Muscle layer of colon (tissue), 2 donors: Measurements from ENCODE around the gene PDCD1LG2.
A peak's percentile ranks its signal among the peaks of the same experiment; 100 is the strongest.
"Not testable (repeated sequence)": the region's sequence is repeated elsewhere in the genome, so short reads cannot be mapped to it uniquely, and the experiment has no call there.

Experiments
- H3K27ac ChIP-seq: one replicate; pipeline ENCODE4 v1.7.0; 2013; ENCODE audit warnings: low read depth, mild to moderate bottlenecking, low read length, moderate library complexity
- H3K27me3 ChIP-seq, 2 donors: one replicate each; pipeline ENCODE4 v1.7.0; 2013; ENCODE audit warnings: low read length in 2 of 2, mild to moderate bottlenecking in 2 of 2; ENCODE audit not compliant: insufficient read depth in 2 of 2, control insufficient read depth in 1 of 2
- H3K36me3 ChIP-seq: one replicate; pipeline ENCODE4 v1.7.0; 2013; ENCODE audit warnings: mild to moderate bottlenecking, low read length; ENCODE audit not compliant: insufficient read depth
- H3K4me1 ChIP-seq: one replicate; pipeline ENCODE4 v1.7.0; 2013; ENCODE audit warnings: mild to moderate bottlenecking, low read length; ENCODE audit not compliant: insufficient read depth
- H3K4me3 ChIP-seq, 2 donors: one replicate each; pipeline ENCODE4 v1.7.0; 2013; ENCODE audit warnings: low read length in 2 of 2, low read depth in 1 of 2, mild to moderate bottlenecking in 1 of 2, moderate library complexity in 1 of 2
- H3K9ac ChIP-seq: one replicate; pipeline ENCODE4 v1.7.0; 2013; ENCODE audit warnings: low read length
- H3K9me3 ChIP-seq: one replicate; pipeline ENCODE4 v1.7.0; 2013; ENCODE audit warnings: mild to moderate bottlenecking, low read length
- donor health status: abdominal sarcoma.
- donor health status: Adenocarcinoma of cecum.

The PDCD1LG2 gene

GRCh38 chr9:5510360-5510931, at the start of gene PDCD1LG2:
PDCD1LG2 (plus strand) TSS chr9:5510531; CDS start chr9:5522547, 12,016 bp downstream.
- Histone ChIP-seq H3K27me3 (no peaks in the 10 kb centered on the region), H3K36me3 (no peaks in the 10 kb centered on the region), H3K4me3 (peak within 1 kb of the TSS in 1 of 2 donors; percentile 10), H3K27ac (no peak within 1 kb of the TSS), H3K4me1 (peaks cover 4% of the 10 kb centered on the region), H3K9ac (no peak within 1 kb of the TSS), H3K9me3 (no peaks in the 10 kb centered on the region)

- not testable (repeated sequence) for H3K27ac ChIP-seq, H3K4me1 ChIP-seq, H3K9ac ChIP-seq, H3K27me3 ChIP-seq, H3K9me3 ChIP-seq, H3K36me3 ChIP-seq, H3K4me3 ChIP-seq
Observed at GRCh38 chr9:5464831-5465330, 45.5 kb upstream of the PDCD1LG2 start.

GRCh38 chr9:5466005-5466404, 44.3 kb upstream of the PDCD1LG2 start:
- no peaks in the 10 kb centered on the region for H3K36me3 ChIP-seq
- H3K27me3 ChIP-seq: no peaks in the 10 kb centered on the region
- H3K9me3 ChIP-seq: no peaks in the 10 kb centered on the region
- H3K27ac ChIP-seq: no peak overlapping the region
- no peak overlapping the region for H3K9ac ChIP-seq
- H3K4me3 ChIP-seq: no peak overlapping the region
- peaks cover 6% of the 10 kb centered on the region for H3K4me1 ChIP-seq

GRCh38 chr9:5466766-5467165, 43.6 kb upstream of the PDCD1LG2 start:
- Histone ChIP-seq H3K4me3 (no peak overlapping the region), H3K27ac (no peak overlapping the region), H3K9ac (no peak overlapping the region), H3K4me1 (peaks cover 6% of the 10 kb centered on the region), H3K27me3 (no peaks in the 10 kb centered on the region), H3K9me3 (no peaks in the 10 kb centered on the region), H3K36me3 (no peaks in the 10 kb centered on the region)

- H3K9me3 ChIP-seq: no peaks in the 10 kb centered on the region
- H3K9ac ChIP-seq: no peak overlapping the region
- H3K4me1 ChIP-seq: peaks cover 6% of the 10 kb centered on the region
- no peak overlapping the region for H3K4me3 ChIP-seq
- H3K36me3 ChIP-seq: no peaks in the 10 kb centered on the region
- no peak overlapping the region for H3K27ac ChIP-seq
- H3K27me3 ChIP-seq: no peaks in the 10 kb centered on the region
Observed at GRCh38 chr9:5468850-5469249, 41.5 kb upstream of the PDCD1LG2 start.

- no peak overlapping the region for H3K9ac ChIP-seq
- no peaks in the 10 kb centered on the region for H3K36me3 ChIP-seq
- no peak overlapping the region for H3K4me3 ChIP-seq
- no peak overlapping the region for H3K27ac ChIP-seq
- H3K4me1 ChIP-seq: peaks cover 6% of the 10 kb centered on the region
- no peaks in the 10 kb centered on the region for H3K9me3 ChIP-seq
- H3K27me3 ChIP-seq: no peaks in the 10 kb centered on the region
Observed at GRCh38 chr9:5470122-5470521, 40.2 kb upstream of the PDCD1LG2 start.

- no peak overlapping the region for H3K27ac ChIP-seq
- no peaks in the 10 kb centered on the region for H3K27me3 ChIP-seq
- H3K4me1 ChIP-seq: peaks cover 6% of the 10 kb centered on the region
- no peak overlapping the region for H3K9ac ChIP-seq
- H3K36me3 ChIP-seq: no peaks in the 10 kb centered on the region
- H3K4me3 ChIP-seq: no peak overlapping the region
- no peaks in the 10 kb centered on the region for H3K9me3 ChIP-seq
Observed at GRCh38 chr9:5470816-5471215, 39.5 kb upstream of the PDCD1LG2 start.

GRCh38 chr9:5475611-5476010, 34.7 kb upstream of the PDCD1LG2 start:
- H3K9ac ChIP-seq, H3K4me1 ChIP-seq, H3K4me3 ChIP-seq, H3K27ac ChIP-seq, H3K27me3 ChIP-seq, H3K9me3 ChIP-seq, H3K36me3 ChIP-seq: not testable (repeated sequence)

GRCh38 chr9:5478206-5478605, 32.1 kb upstream of the PDCD1LG2 start:
- Histone ChIP-seq H3K9me3 (no peaks in the 10 kb centered on the region), H3K27ac (no peak overlapping the region), H3K9ac (no peak overlapping the region), H3K4me3 (no peak overlapping the region), H3K4me1 (no peaks in the 10 kb centered on the region), H3K36me3 (no peaks in the 10 kb centered on the region), H3K27me3 (no peaks in the 10 kb centered on the region)

GRCh38 chr9:5479994-5480694, 30.2 kb upstream of the PDCD1LG2 start:
- Histone ChIP-seq H3K27me3 (no peaks in the 10 kb centered on the region), H3K4me3 (no peak overlapping the region), H3K36me3 (no peaks in the 10 kb centered on the region), H3K4me1 (no peaks in the 10 kb centered on the region), H3K9ac (no peak overlapping the region), H3K27ac (no peak overlapping the region), H3K9me3 (no peaks in the 10 kb centered on the region)

- H3K4me1 ChIP-seq: no peaks in the 10 kb centered on the region
- no peaks in the 10 kb centered on the region for H3K36me3 ChIP-seq
- H3K9ac ChIP-seq: no peak overlapping the region
- no peak overlapping the region for H3K4me3 ChIP-seq
- no peaks in the 10 kb centered on the region for H3K9me3 ChIP-seq
- H3K27me3 ChIP-seq: no peaks in the 10 kb centered on the region
- H3K27ac ChIP-seq: no peak overlapping the region
Observed at GRCh38 chr9:5480919-5481318, 29.4 kb upstream of the PDCD1LG2 start.
